HPDE6-E6E7 (cell line): ENCODE data around the gene ZNF850.
"Not testable (repeated sequence)": the region's sequence is repeated elsewhere in the genome, so short reads cannot be mapped to it uniquely, and the experiment has no call there.

Experiments
- DNase-seq: peaks from one replicate; pipeline ENCODE4 v3.0.0; 2011; ENCODE audit warnings: missing footprints; ENCODE audit errors: extremely low spot score

ZNF850 gene

DNA sequence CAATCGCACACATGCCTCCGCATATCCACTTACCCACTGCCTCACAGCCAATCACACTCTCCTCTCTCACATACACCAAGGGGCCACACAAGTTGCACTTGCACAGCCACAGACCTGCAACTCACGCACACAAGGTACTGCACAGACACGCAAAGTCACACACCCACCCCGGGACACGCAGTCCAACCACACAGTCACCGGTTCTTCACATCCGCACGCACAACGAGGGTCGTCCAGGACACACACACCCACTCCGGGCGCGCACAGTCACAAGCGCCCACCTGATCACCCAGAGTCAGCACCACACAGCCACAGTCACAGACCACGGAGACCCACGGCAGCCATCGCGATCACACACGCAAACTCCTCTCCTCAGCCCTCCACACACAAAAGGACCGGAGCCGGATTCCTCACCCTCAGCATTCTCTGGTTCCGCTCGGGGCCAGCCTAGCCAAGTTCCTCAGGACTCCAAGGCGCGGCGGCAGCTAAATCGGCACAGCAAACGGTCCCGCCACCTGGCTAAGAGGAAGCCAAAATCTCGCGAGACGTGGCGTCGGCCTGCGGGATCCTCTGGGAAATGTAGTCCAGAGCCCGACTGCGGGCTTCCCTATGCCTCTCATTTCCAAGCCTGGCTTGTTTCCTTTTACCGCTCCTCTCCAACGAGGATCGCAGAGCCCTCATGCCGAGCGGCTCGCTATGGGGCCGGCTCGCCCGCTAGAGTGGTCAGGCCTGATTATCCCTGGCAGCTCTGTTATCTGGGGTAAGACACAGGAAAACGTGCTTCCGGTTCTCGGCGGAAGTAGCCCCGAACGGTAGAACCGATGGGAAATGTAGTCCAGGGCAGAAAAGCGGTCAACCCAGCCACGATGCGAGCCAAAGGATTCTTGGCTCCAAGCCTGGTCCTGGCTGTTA is at the start of gene ZNF850:
Gene ZNF850, minus strand, starts transcription at position 497 of the 912 bp plus-strand sequence. CDS start 10,201 bp downstream, outside the sequence.
- peak; percentile 81 for DNase-seq

DNA sequence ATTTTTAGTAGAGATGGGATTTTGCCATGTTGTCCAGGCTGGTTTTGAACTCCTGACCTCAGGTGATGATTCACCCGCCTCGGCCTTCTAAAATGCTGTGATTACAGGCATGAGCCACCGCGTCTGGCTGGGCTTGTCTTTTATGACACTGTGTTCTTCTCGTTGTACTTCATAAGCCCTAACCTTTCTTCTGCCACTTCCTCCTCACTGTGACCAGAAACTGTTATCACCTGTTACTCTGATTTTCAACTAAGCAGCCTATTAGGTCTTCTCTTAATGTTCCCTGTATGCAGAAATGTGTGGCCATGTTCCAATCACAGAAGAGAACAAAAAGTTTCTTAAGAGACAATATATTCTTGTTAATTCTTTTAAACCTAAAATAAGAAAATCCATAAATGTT is 49.2 kb upstream of the ZNF850 start:
- no peak for DNase-seq

DNA sequence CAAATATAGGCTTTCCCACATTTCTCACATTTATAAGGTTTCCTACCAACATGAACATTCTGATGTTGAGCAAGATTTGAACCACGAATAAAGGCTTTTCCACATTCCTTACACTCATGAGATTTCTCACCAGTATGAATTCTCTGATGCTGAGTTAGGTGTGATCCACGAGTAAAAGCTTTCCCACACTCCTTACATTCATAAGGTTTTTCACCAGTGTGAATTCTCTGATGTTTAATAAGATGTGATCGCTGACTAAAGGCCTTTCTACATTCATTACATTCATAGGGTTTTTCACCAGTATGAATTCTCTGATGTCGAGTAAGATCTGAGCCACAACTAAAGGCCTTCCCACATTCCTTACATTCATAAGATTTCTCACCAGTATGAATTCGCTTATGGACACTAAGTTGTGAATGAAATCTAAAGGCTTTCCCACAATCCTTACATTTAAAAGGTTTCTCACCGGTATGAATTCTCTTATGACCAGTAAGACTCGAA is 46.6 kb upstream of the ZNF850 start:
- DNase-seq, result no peak

DNA sequence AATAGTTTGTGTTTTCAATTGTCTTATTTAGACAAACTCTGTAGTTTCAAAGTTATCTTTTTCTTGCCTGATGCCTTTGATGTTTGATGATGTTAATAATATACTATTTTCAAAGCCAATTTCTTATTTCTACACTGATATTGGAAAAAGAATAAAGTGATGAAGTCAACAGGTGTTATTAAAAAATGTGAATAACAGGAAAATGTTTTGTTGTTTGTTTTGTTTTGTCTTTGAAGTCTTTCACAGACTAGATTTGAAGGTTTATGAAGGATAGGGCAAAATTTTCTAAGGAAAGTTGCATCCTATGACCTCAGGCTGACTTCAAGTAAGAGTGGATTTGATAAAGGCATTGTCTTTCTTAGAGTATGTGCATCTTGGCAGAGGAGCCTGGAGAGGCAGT is 34.4 kb upstream of the ZNF850 start:
- no peak for DNase-seq

DNA sequence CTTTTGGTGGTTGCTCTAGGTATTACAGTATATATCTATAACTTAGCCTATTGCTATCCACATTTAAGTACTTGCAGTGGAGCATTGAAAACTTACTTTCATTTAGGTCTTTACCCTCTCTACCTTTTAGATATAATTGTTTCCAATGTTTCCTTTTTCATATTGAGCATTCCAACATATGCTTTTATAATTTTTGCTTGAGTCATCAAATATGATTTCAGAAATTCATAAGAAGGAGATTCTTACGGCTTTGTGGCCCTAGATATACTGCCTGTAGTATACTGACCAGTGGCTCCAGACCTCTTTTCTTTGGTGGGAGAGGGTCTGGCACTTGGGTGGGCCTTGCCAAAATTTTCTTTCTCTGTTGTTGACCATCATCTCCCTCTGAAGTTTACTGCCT is 32.8 kb upstream of the ZNF850 start:
- no peak for DNase-seq

DNA sequence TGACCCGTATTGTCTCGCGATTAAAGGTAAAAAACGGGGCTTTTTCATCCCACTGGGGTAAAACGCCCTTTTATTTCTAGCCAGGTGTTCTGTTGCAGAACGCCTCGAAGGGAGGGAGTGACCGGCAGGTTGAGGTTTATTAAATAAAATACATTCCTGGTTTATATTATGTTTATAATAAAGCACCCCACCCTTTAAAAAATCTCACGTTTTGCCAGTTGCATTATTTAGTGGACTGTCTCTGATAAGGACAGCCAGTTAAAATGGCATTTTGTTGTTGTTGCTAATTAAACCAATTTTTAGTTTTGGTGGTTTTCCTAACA is 25.1 kb upstream of the ZNF850 start:
- DNase-seq, result no peak

DNA sequence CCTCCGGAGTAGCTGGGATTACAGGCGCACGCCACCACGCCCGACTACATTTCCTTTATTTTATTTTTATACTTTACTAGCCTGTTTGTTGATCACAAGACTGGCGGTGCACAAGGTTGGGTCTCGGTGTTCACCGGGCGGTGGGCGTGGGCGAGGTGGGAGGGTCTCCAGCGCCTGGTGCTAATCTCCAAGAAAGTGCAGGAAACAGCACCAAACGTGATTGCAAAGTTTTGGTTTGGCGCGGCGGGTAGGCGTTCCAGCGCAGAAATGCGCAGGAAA is 24.0 kb upstream of the ZNF850 start:
- no peak for DNase-seq

DNA sequence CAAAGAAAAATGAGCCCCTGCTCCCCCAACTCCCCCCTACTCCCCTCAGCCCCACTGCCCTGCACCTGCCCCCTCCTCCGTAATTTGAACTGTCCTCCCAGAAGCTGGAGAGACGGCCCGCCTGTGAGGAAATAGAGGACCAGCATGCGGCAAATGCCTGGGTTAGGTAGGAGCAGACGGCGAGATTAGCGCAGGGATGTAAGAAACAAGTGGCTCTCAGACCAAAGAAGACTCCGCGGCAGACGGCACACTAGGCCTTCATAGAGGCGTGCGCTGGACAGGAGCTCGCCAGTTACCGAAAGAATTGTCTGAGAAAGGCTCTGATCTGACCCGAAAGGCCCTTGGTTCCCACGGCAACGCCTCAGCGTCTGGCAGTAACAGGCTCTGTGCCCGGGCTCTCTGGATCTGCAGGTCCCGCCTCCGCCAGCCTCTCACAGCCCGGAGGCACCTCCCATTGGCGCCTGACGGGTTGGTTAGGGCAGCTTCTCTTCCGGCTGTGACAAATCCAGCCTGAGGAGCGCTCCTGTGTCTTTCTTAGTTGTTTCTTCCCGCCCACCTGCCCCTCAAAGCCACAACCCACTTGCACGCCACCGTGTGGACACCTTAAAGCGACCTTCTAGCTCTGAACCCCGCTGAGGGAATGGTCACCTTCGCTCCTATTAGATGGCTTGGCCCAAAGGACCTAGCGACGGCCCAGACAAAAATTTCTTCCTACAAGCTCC is 19.0 kb upstream of the ZNF850 start:
- not testable (repeated sequence) for DNase-seq

DNA sequence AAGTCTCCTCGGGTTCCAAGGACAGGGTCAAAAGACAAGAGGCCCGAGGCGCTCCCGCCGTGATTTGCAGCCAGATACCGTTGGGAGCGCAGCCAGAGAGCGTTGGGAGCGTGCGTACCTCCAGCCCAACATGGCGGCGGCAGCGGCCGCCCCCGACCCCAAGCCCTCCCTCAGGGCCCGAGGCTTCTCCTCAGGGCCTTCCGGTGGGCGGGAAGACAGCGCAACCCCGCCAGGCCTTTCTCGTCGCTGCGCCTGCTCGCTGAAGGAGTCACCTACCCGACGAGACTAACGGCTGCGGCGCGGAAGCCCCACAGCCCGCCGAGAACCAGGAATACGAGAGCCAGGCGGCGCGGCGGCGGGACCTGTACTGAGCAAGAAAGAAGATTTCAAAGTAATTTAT is 3.2 kb upstream of the ZNF850 start:
- no peak for DNase-seq

DNA sequence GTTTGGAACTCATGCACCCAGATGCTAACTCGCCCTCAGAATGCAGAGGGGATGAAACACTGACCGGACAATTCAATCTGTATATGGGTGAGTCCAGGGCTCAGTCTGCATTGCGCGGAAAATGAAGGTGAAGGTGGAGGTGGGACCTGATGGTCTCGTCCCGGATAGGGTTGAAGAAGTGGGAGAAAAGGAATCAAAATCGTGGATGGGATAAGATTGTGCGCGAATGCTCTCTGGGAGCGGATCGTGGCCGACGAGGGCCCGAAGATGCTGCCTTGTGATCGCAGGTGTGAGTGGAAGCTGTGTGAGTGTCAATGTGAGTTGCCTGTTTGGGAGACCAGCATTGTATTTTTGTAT is 594 bp upstream of the ZNF850 start:
- no peak for DNase-seq

DNA sequence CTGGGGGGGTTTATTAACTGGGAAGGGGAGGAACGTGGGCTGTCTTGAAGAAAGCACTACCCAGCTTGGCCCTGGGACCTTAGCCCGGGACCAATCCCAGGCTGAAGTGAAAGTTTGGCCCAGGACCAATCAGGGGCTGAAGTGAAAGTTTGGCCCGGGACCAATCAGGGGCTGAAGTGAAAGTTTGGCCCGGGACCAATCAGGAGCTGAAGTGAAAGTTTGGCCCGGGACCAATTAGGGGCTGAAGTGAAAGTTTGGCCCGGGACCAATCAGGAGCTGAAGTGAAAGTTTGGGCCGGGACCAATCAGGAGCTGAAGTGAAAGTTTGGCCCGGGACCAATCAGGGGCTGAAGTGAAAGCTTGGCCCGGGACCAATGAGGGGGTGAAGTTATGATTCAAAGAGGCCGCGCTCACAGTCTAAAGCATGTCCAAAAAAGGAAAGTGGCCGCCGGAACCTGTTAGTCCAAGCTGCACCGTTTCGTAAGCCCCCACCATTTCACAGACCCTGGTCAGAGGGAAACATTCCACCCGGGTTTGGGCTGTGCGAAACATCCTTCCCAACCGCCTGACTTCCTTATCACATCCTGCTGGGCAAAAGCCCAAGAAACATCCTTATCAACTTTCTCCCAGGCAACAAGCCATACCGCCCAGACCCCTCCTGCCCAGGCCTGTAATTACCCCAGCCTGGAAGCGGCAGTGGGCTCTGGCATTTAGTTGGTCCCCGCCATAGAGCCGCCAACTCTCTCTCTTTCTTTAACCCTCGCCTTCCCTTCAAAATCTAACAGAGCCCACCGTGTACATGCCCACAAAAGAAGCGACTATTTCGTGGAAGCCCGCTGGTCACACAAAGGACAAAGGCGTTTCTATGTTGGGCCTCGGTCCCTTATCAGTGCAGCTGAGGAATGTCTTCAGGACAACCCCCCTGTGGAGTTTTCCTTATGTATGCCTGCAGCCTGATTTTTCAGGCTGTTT is 1.1 kb downstream of the ZNF850 start:
- peak; percentile 64 for DNase-seq

DNA sequence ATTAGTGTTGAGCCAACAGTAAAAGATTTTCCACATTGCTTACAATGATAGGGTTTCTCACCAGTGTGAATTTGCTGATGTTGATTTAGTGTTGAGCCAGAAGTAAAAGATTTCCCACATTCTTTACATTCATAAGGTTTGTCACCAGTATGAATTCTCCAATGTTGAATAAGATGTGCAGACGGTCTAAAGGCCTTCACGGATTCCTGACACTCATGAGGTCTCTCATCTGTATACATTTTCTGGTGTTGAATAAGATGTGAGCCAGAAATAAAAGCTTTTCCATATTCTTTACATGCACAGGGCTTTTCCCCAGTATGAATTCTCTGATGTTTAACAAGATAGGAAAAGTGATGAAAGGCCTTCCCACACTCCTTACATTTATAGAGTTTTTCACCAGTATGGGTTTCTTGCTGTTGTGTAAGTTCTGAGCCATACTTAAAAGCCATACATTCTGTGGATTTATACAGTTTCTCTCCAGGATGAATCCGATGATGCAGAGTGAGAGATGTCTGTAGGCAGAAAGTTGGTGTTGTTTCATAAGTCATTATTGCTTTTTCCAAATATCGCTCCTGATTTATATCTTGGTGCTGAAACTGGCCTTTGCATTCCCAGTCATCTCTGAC is 22.4 kb downstream of the ZNF850 start:
- DNase-seq, result no peak

DNA sequence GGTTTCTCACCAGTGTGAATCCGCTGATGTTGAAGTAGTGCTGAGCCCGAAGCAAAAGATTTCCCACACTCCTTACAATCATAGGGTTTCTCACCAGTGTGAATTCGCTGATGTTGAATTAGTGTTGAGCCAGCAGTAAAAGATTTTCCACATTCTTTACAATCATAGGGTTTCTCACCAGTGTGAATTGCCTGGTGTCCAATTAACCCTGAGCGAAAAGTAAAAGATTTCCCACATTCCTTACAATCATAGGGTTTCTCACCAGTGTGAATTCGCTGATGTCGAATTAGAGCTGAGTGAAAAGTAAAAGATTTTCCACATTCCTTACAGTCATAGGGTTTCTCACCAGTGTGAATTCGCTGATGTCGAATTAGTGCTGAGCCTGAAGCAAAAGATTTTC is 23.0 kb downstream of the ZNF850 start:
- not testable (repeated sequence) for DNase-seq

DNA sequence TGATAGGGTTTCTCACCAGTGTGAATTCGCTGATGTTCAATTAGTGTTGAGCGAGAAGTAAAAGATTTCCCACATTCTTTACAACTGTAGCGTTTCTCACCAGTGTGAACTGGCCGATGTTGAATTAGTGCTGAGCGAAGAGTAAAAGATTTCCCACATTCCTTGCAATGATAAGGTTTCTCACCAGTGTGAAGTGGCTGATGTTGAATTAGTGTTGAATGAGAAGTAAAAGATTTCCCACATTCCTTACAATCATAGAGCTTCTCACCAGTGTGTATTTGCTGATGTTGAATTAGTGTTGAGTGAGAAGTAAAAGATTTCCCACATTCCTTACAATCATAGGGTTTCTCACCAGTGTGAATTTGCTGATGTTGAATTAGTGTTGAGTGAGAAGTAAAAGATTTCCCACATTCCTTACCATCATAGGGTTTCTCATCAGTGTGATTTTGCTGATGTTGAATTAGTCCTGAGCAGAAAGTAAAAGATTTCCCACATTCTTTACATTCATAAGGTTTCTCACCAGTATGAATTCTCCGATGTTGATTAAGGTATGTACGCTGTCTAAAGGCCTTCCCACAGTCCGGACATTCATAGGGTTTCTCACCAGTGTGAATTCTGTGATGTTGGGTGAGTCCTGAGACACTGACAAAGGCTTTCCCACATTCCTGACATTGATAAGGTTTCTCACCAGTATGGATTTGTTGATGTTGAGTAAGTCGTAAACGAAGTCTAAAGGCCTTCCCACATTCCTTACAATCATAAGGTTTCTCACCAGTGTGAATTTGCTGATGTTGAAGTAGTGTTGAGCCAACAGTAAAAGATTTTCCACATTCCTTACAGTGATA is 24.0 kb downstream of the ZNF850 start:
- DNase-seq, result no peak

DNA sequence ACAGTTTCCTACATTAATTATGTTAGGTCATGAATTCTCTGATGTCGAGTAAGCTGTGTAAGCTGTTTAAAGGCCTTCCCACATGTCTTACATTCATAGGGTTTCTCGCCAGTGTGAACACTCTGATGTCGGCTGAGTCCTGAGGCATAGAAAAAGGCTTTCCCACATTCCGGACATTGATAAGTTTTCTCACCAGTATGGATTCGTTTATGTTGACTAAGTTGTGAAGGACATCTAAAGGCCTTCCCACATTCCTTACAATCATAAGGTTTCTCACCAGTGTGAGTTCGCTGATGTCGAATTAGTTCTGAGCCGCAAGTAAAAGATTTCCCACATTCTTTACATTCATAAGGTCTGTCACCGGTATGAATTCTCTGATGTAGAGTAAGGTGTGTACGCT is 24.9 kb downstream of the ZNF850 start:
- DNase-seq, result no peak

DNA sequence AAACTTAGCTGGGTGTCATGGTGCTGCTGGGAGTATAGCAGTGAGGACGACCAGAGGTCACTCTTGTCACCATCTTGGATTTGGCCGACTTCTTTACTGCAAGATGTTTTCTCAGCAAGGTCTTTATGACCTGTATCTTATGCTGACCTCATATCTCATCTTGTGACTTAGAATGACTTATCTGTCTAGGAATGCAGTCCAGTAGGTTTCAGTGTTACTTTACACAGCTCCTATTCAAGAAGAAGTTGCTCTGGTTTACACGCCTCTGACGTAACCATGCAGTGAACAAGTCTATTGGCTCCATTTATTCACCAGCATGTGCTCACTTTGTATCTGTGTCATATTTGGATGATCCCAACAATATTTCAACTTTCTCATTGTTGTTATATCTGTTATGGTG is 26.7 kb downstream of the ZNF850 start:
- DNase-seq, result no peak

DNA sequence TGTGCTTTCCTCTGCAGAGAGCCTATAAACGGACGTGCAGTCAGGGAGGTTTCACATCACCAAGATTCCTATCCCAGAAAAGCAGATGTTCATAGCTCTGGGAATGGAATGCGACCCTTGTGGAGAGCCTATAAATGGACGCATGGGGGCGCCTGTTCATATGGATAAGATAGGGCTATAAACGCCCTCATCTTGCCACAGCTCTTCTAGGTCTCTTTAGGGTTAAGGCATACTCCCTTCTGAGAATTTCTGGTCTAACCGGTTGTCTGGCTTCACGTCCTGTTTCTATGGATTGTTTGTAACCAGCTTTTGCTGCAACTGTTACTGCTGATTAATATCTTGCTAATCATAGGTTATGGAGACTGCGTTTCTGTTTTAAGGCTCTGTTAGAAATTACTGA is 36.4 kb downstream of the ZNF850 start:
- DNase-seq, result not testable (repeated sequence)

DNA sequence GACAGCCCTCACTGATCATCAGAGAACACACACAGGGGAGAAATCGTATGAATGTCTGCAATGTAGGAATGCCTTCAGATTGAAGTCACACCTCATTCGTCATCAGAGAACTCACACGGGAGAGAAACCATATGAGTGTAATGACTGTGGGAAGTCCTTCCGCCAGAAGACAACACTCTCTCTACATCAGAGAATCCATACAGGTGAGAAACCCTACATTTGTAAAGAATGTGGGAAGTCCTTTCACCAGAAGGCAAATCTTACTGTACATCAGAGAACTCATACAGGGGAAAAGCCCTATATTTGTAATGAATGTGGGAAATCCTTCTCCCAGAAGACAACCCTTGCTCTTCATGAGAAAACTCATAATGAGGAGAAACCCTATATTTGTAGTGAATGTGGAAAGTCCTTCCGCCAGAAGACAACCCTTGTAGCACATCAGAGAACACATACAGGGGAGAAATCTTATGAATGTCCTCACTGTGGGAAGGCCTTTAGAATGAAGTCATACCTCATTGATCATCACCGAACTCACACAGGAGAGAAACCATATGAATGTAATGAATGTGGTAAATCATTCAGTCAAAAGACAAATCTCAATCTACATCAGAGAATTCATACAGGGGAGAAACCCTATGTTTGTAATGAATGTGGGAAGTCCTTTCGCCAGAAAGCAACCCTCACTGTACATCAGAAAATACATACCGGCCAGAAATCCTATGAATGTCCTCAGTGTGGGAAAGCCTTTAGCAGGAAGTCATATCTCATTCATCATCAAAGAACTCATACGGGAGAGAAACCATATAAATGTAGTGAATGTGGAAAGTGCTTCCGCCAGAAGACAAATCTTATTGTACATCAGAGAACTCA is 52.7 kb downstream of the ZNF850 start:
- DNase-seq, result no peak

DNA sequence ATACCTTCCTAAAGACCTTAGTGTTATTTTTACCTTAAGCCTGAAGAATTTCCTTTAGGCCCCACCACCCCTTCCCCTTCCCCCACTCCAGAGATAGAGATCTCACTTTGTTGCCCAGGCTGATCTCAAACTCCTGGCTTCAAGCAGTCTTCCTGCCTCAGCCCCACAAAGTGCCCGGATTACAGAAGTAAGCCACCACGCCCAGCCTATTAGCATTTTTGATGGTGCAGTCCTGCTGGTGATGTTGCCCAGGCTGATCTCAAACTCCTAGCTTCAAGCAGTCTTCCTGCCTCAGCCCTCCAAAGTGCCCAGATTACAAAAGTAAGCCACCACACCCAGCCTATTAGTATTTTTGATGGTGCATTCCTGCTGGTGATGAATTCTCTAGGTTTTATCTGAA is 63.2 kb downstream of the ZNF850 start:
- DNase-seq, result no peak

DNA sequence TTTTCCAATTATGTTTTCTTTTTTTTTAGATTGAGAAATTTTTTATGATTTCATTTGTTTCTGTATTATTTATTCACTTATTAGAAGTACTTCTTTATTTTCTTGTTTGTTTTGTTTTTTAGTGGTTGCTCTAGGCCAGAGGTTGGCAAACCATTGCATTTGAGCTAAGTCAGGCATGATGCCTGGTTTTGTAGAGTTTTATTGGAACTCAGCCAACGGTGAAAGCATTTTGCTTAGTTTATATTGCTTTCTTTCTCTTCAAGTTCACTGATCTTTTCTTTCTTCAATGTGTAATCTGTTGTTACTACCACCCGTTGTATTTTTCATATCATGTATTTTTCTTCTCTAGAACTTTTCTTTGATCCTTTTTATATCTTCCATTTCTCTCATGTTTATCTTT is 65.5 kb downstream of the ZNF850 start:
- DNase-seq, result no peak
